K562 (cell line): ENCODE results near the gene PDZD2. TPM values are rescaled to one million over a fixed set of nuclear protein-coding genes. Genes with fewer than 3 reads are reported as not detected.

Experiments
- ATAC-seq: fragments of 200-7000 bp; cut with Tn5 transposase; 3 replicates; pipeline ENCODE4 v1.9.1; 2020; ENCODE audit warnings: moderate library complexity
- BruUV-seq: library from RNA; stranded (reverse); fragments of 400-500 nt; replicated peaks from 2 replicates; lab custom pipeline; 2021; lab: Mats Ljungman, UMichigan
- CTCF ChIA-PET: fragments of 300-600 bp; formaldehyde crosslinking; extraction: SDS; loops from one replicate; lab custom pipeline; 2021; ENCODE audit warnings: low intra/inter-chr PET ratio; lab: Yijun Ruan, JAX
- POLR2A ChIA-PET: fragments of 300-600, 350-650 bp; sonication (Branson Sonifier 250); formaldehyde crosslinking; extraction: SDS; loops from one replicate; lab custom pipeline; 2021; ENCODE audit warnings: antibody characterized with exemption, inconsistent platforms; lab: Yijun Ruan, JAX
- DNase-seq, 4 experiments: peaks; one replicate each; pipeline versions ENCODE4 v3.0.0 to v3.0.0-alpha.2; 2011 to 2018; ENCODE audit warnings: low spot score in 3 of 4, mixed read lengths in 3 of 4; ENCODE audit errors: extremely low read depth in 1 of 4
- FAIRE-seq: peaks from 2 replicates; lab custom pipeline; 2011; peaks lifted over from hg19 to GRCh38; lab: Jason Lieb, UNC
- H2AFZ ChIP-seq: 2 replicates; pipeline ENCODE4 v1.6.0; 2011; ENCODE audit warnings: low read depth, low read length, control low read depth, inconsistent platforms
- H3K27ac ChIP-seq: fragments of 200-600 bp; 3 replicates; pipeline ENCODE4 v1.8.0; 2011; ENCODE audit warnings: low read depth, mild to moderate bottlenecking, control low read depth, inconsistent platforms, low read length, moderate library complexity, mixed read lengths; ENCODE audit errors: extremely low read depth
- H3K27me3 ChIP-seq, 2 experiments: fragments of 300-600 bp in 1 of 2; 2 replicates in 1 of 2; 3 replicates in 1 of 2; pipeline versions ENCODE4 v1.6.0 to v1.8.0; 2011; ENCODE audit warnings: inconsistent platforms in 2 of 2, low read length in 2 of 2, mild to moderate bottlenecking in 1 of 2, mixed read lengths in 1 of 2, moderate library complexity in 1 of 2; ENCODE audit not compliant: control insufficient read depth in 2 of 2, insufficient read depth in 2 of 2
- H3K36me3 ChIP-seq: fragments of 300-600 bp; 3 replicates; pipeline ENCODE4 v1.8.0; 2011; ENCODE audit warnings: mild to moderate bottlenecking, low read length, inconsistent platforms; ENCODE audit not compliant: control insufficient read depth, insufficient read depth
- H3K4me1 ChIP-seq, 2 experiments: fragments of 200-600 bp in 1 of 2; replicated peaks in 1 of 2; 2 replicates in 1 of 2; 3 replicates in 1 of 2; pipeline versions ENCODE4 v1.5.1 to v1.8.0; 2011; ENCODE audit warnings: inconsistent platforms in 2 of 2, low read length in 2 of 2, mild to moderate bottlenecking in 1 of 2, mixed read lengths in 1 of 2, moderate library complexity in 1 of 2; ENCODE audit not compliant: control insufficient read depth in 2 of 2, insufficient read depth in 2 of 2
- H3K4me2 ChIP-seq: 2 replicates; pipeline ENCODE4 v1.6.1; 2011; ENCODE audit warnings: low read length, control low read depth, inconsistent platforms, mixed read lengths; ENCODE audit not compliant: insufficient read depth
- H3K4me3 ChIP-seq: fragments of 200-600 bp; sonication (generic), shearing (Covaris generic); 2 replicates; pipeline ENCODE4 v1.5.1; 2016; ENCODE audit warnings: control low read depth, inconsistent platforms
- H3K79me2 ChIP-seq: fragments of 200-600 bp; 3 replicates; pipeline ENCODE4 v1.8.0; 2011; ENCODE audit warnings: low read length, inconsistent platforms; ENCODE audit not compliant: control insufficient read depth, insufficient read depth
- H3K9ac ChIP-seq, 2 experiments: 2 replicates each; pipeline versions ENCODE4 v1.6.0 to v1.6.1; 2011; ENCODE audit warnings: low read depth in 2 of 2, low read length in 2 of 2, control low read depth in 1 of 2, inconsistent platforms in 1 of 2, mild to moderate bottlenecking in 1 of 2, mixed read lengths in 1 of 2; ENCODE audit not compliant: insufficient read depth in 1 of 2
- H3K9me1 ChIP-seq: one replicate; pipeline ENCODE4 v1.6.0; 2011; ENCODE audit warnings: inconsistent platforms, mild to moderate bottlenecking, low read length, moderate library complexity; ENCODE audit not compliant: control insufficient read depth, insufficient read depth
- H3K9me3 ChIP-seq: replicated peaks from 2 replicates; pipeline ENCODE4 v1.5.1; 2011; ENCODE audit warnings: low read depth, low read length, inconsistent platforms; ENCODE audit not compliant: control insufficient read depth, insufficient read depth
- H4K20me1 ChIP-seq: replicated peaks from 2 replicates; pipeline ENCODE4 v1.6.1; 2011; ENCODE audit warnings: low read length, inconsistent platforms, mixed read lengths; ENCODE audit not compliant: control insufficient read depth, insufficient read depth
- ATF3 ChIP-seq, 2 experiments: fragments of 450-650 bp in 1 of 2; sonication (generic) in 1 of 2; formaldehyde crosslinking in 1 of 2; IDR thresholded peaks in 1 of 2; conservative IDR thresholded peaks in 1 of 2; 2 replicates each; pipeline versions ENCODE4 v1.6.1 to v1.8.1; 2016 to 2023; ENCODE audit warnings: mild to moderate bottlenecking in 2 of 2, moderate library complexity in 2 of 2, inconsistent platforms in 1 of 2, missing genetic modification reagents in 1 of 2
- MAZ ChIP-seq, 2 experiments: fragments of 450-650 bp in 1 of 2; sonication (generic) in 1 of 2; formaldehyde crosslinking; IDR thresholded peaks in 1 of 2; conservative IDR thresholded peaks in 1 of 2; 2 replicates each; pipeline versions ENCODE4 v1.4.0 to v1.5.0; 2020; ENCODE audit warnings: mild to moderate bottlenecking in 1 of 2, missing genetic modification reagents in 1 of 2
- WHSC1 ChIP-seq: IDR thresholded peaks from one replicate; pipeline ENCODE4 v1.6.1; 2012; ENCODE audit warnings: low read length, control low read depth, inconsistent platforms
- YBX1 ChIP-seq: fragments of 450-650 bp; IDR thresholded peaks from 2 replicates; pipeline ENCODE4 v1.7.1; 2016; ENCODE audit warnings: mild to moderate bottlenecking
- WGBS: fragments of 100-300 bp; shearing (Covaris generic); methylation state at CpG from one replicate; pipeline ENCODE4 v1.1.6; 2016; ENCODE audit warnings: low coverage, mixed read lengths; ENCODE audit not compliant: insufficient coverage; ENCODE audit errors: missing lambda C conversion rate; 5-methylcytosine and 5-hydroxymethylcytosine counted together
- in situ Hi-C: fragments of 300-500 bp; cut with MboI; formaldehyde crosslinking; loops from 4 replicates; pipeline ENCODE4 v1.15.0; 2018; ENCODE audit warnings: inconsistent platforms, mixed read lengths
- intact Hi-C: fragments of 100-400 bp; cut with micrococcal nuclease; formaldehyde crosslinking; loops from 2 replicates; pipeline ENCODE4 v1.14.2; 2022
- polyA plus RNA-seq, 8 experiments: library from polyadenylated mRNA; depleted of rRNA in 4 of 8; stranded (reverse) in 5 of 8; unstranded in 3 of 8; fragments of >200 nt; fragmentation: Nextera tagmentation in 2 of 8; fragmentation: Illumina TruSeq in 1 of 8; extraction: Ambion mirVana in 2 of 8; extraction: Trizol in 1 of 8; gene quantifications; 2 replicates each; pipeline versions ENCODE4 v1.2.1 to v1.2.3, GENCODE V29; 2011 to 2014; ENCODE audit warnings: inconsistent platforms in 1 of 8, missing spikeins in 1 of 8
- total RNA-seq, 7 experiments: library from RNA; depleted of rRNA in 6 of 7; stranded (reverse); fragments of >200 nt in 6 of 7; fragmentation: Illumina TruSeq in 2 of 7; extraction: Trizol in 2 of 7; gene quantifications; 2 replicates each; pipeline versions ENCODE4 v1.2.1 to v1.2.3, GENCODE V29; 2011 to 2021; ENCODE audit warnings: low replicate concordance in 1 of 7

The PDZD2 gene
- total and polyA plus RNA-seq, 9 of the 15 experiments (the other 6 are each of a cell fraction or from before 2014, with no cell fraction given): 0.02 to 0.08 (median 0.04) TPM; not detected in 6

DNA sequence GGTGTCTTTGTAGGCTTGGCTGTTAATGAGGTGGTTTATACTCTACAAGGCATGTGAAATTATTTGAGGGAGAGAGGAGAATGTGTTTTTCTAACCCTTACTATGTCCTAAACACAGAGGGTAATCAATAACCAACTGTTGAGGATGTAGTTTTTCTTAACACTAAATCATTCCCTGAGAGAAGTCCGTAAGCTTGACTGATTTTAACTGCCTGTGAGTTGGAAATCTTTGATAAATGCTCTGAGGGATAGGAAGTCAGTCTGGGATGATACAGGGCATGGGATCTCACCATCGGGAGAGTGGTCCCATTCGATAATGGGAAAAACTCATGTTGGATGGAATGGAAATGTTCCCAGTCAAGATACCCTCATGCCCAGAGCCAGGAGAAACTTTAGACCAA lies 249.6 kb downstream of the PDZD2 start:
- Histone ChIP-seq H3K9me1 (no peaks in the 10 kb centered on the region), H3K4me1 (no peaks in the 10 kb centered on the region), H3K27ac (no peak overlapping the region), H3K27me3 (peaks cover 33 to 47% of the 10 kb centered on the region in 2 experiments), H2AFZ (no peak overlapping the region), H3K9me3 (no peaks in the 10 kb centered on the region), H4K20me1 (no peaks in the 10 kb centered on the region), H3K4me3 (no peak overlapping the region), H3K4me2 (no peak overlapping the region), H3K36me3 (no peaks in the 10 kb centered on the region), H3K79me2 (no peaks in the 10 kb centered on the region), H3K9ac (no peak overlapping the region)
- intact Hi-C loops: no loop called here
- 2% methylated on average over 3 of the region's 3 CpGs for WGBS
- ATAC-seq (no peak), DNase-seq (no peak), FAIRE-seq (no peak)
- ChIA-PET CTCF (no interaction called here), POLR2A (no interaction called here)
- in situ Hi-C loops: no loop called here
- BruUV-seq: no TSS peak
- no peak for TF ChIP-seq WHSC1
- TF ChIP-seq YBX1: no peak
- TF ChIP-seq MAZ (CRISPR knock-in tag; conservative IDR thresholded peaks at IDR 0.05 in 1 of 2, IDR thresholded peaks at IDR 0.05 in 1 of 2): no peak
- TF ChIP-seq ATF3 (IDR thresholded peaks at IDR 0.05): no peak
- TF ChIP-seq ATF3 (CRISPR knock-in tag; conservative IDR thresholded peaks at IDR 0.05): no peak
